Measurements from ENCODE around the gene NOTUM. TPM values are rescaled to one million over a fixed set of nuclear protein-coding genes. Genes with fewer than 3 reads are reported as not detected.
A peak's percentile ranks its signal among the peaks of the same experiment; 100 is the strongest.

Gene NOTUM
- total and polyA plus RNA-seq, 2 of the 4 experiments (the other 2 are of a cell fraction) = 0.05 TPM; not detected in 1

GRCh38 chr17:81924557-81925532 is 36.1 kb downstream of the NOTUM start:
- CTCF ChIA-PET = no interaction called here
- H2BK20ac ChIP-seq (ENCODE audit: low read depth, low read length) = no peak overlapping the region
- TF ChIP-seq MAZ (IDR thresholded peaks at IDR 0.05; ENCODE audit: borderline replicate concordance, low read depth, low read length) = no peak
- 0 out of 2 replicates have a peak, but pooled peaks have one; percentile 54 for TF ChIP-seq MAFK (IDR thresholded peaks at IDR 0.05; ENCODE audit: low read depth, low read length)
- dilution Hi-C loops (cut with HindIII; ENCODE audit: low sequenced_read_pairs, unreplicated experiment) = no loop called here
- in situ Hi-C loops (cut with MboI; ENCODE audit: low sequenced_read_pairs) = no loop called here
- no peak overlapping the region for H3K9ac ChIP-seq (ENCODE audit: low read depth, low read length)
- H3K79me1 ChIP-seq (ENCODE audit: low read depth in 1 of 2, low read length in 2 of 2) = peaks cover 17 to 69% of the 10 kb centered on the region in 2 experiments; a peak in 3 of 4 replicates
- H2BK120ac ChIP-seq (ENCODE audit: low read depth, low read length) = peak overlapping the region; percentile 85; the same call in 1 of the 2 replicates
- no peak for DNase-seq
- H2BK5ac ChIP-seq (ENCODE audit: low read depth, low read length, poor library complexity, severe bottlenecking) = no peak overlapping the region
- peak overlapping the region; percentile 51; the same call in 1 of the 2 replicates for H3K4ac ChIP-seq (ENCODE audit: low read depth, low read length)
- peak overlapping the region; percentile 33 for H3K27ac ChIP-seq (ENCODE audit: insufficient read depth, low read length)
- H4K91ac ChIP-seq (ENCODE audit: insufficient read depth, low read depth, low read length) = peak overlapping the region; percentile 69
- H3K9me1 ChIP-seq (ENCODE audit: insufficient read depth, low read length) = peaks cover 21% of the 10 kb centered on the region
- H2AK9ac ChIP-seq (replicated peaks; ENCODE audit: low read depth, low read length, poor library complexity) = peak overlapping the region; percentile 75
- H2AK5ac ChIP-seq (ENCODE audit: low read depth, low read length) = peak overlapping the region; percentile 69; the same call in 1 of the 2 replicates
- H4K8ac ChIP-seq (ENCODE audit: low read depth in 2 of 2, low read length in 2 of 2) = no peak overlapping the region
- no peak for ATAC-seq (ENCODE audit: low read depth)
- peaks cover 22% of the 10 kb centered on the region for H3K36me3 ChIP-seq (ENCODE audit: control insufficient read depth, insufficient read depth, low read length)
- H4K20me1 ChIP-seq (ENCODE audit: insufficient read depth, low read length) = peaks cover 62% of the 10 kb centered on the region
- 53% methylated on average over 4 of the region's 21 CpGs; no CpG with 5 or more reads in 1 of the 2 experiments for WGBS, 2 experiments (ENCODE audit: extremely low coverage in 2 of 2, insufficient read length in 1 of 2)
- H3K9me3 ChIP-seq (ENCODE audit: control insufficient read depth, insufficient read depth, low read length) = no peaks in the 10 kb centered on the region
- no peak overlapping the region for H3K14ac ChIP-seq (replicated peaks; ENCODE audit: low read depth, low read length)
- no peak overlapping the region for H3K4me3 ChIP-seq (ENCODE audit: insufficient read depth, low read depth, low read length)
- no peak overlapping the region for H2AFZ ChIP-seq (replicated peaks; ENCODE audit: low read length, poor library complexity)
- no TSS peak for BruUV-seq (replicated peaks)
- no peak overlapping the region for H3K4me2 ChIP-seq (ENCODE audit: low read depth, low read length)
- peak overlapping the region; percentile 79 for H3K23ac ChIP-seq (ENCODE audit: low read depth, low read length)
- no peak overlapping the region for H2BK15ac ChIP-seq (ENCODE audit: low read depth, low read length)
- H3K27me3 ChIP-seq (ENCODE audit: control insufficient read depth, insufficient read depth, low read length) = no peaks in the 10 kb centered on the region
- no peak overlapping the region for H3K56ac ChIP-seq (ENCODE audit: extremely low read depth, insufficient read depth, low read length)
- intact Hi-C loops (cut with micrococcal nuclease) = no loop called here
- H3K4me1 ChIP-seq (ENCODE audit: control insufficient read depth, insufficient read depth, low read length) = peaks cover 37% of the 10 kb centered on the region
- H4K5ac ChIP-seq (ENCODE audit: low read depth, low read length) = no peak overlapping the region; the same call in 1 of the 2 replicates
- H3K18ac ChIP-seq (ENCODE audit: low read depth, low read length) = no peak overlapping the region
- POLR2A ChIA-PET (ENCODE audit: unreplicated experiment) = no interaction called here
